WI38 (cell line): ENCODE data around the gene SNUPN.
A peak's percentile ranks its signal among the peaks of the same experiment; 100 is the strongest.

Experiments used
- H3K4me3 ChIP-seq: 2 replicates; pipeline ENCODE4 v1.5.1; 2011; ENCODE audit warnings: low read depth, mild to moderate bottlenecking, control low read depth, low read length
- TF ChIP-seq, protein P1 (sequence below): IDR thresholded peaks from 2 replicates; pipeline ENCODE4 v1.5.1; 2012; ENCODE audit warnings: low read depth, mild to moderate bottlenecking, control low read depth, low read length

SNUPN gene

GRCh38 chr15:75622505-75622904 lies 3.0 kb downstream of the SNUPN start:
- TF ChIP-seq, protein P1, sequence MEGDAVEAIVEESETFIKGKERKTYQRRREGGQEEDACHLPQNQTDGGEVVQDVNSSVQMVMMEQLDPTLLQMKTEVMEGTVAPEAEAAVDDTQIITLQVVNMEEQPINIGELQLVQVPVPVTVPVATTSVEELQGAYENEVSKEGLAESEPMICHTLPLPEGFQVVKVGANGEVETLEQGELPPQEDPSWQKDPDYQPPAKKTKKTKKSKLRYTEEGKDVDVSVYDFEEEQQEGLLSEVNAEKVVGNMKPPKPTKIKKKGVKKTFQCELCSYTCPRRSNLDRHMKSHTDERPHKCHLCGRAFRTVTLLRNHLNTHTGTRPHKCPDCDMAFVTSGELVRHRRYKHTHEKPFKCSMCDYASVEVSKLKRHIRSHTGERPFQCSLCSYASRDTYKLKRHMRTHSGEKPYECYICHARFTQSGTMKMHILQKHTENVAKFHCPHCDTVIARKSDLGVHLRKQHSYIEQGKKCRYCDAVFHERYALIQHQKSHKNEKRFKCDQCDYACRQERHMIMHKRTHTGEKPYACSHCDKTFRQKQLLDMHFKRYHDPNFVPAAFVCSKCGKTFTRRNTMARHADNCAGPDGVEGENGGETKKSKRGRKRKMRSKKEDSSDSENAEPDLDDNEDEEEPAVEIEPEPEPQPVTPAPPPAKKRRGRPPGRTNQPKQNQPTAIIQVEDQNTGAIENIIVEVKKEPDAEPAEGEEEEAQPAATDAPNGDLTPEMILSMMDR, result no peak
- H3K4me3 ChIP-seq, result no peak overlapping the region

DNA sequence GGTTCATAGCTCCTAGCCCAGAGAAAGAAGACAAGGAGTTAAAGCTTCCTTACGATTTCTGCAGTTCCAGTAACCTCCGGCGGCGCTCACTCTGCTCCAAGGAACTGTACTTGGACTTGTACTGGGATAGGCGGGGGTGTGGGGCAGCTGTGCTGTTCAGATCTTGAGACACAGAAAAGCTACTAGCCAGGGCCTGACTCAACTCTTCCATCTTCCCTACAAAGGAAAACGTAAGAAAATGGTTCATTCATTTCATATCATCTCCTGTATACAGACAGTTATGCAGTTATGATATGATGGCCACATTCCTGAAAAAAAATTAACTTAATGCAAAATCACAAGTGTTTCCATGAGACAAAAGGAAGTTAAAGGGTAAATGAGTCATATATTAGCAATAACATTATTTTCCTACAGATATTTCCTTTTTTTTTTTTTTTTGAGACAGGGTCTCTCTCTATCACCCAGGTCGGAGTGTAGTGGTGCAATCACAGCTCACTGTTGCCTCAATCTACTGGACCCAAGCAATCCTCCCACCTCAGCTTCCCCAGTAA lies 4.6 kb downstream of the SNUPN start:
- TF ChIP-seq, protein P1, result 0 out of 2 replicates have a peak, but pooled peaks have one; percentile 7
- peak overlapping the region; percentile 36 for H3K4me3 ChIP-seq

- TF ChIP-seq, protein P1, result no peak
- peak overlapping the region; percentile 36 for H3K4me3 ChIP-seq
Measured at GRCh38 chr15:75620058-75620820, 5.3 kb downstream of the SNUPN start.

DNA sequence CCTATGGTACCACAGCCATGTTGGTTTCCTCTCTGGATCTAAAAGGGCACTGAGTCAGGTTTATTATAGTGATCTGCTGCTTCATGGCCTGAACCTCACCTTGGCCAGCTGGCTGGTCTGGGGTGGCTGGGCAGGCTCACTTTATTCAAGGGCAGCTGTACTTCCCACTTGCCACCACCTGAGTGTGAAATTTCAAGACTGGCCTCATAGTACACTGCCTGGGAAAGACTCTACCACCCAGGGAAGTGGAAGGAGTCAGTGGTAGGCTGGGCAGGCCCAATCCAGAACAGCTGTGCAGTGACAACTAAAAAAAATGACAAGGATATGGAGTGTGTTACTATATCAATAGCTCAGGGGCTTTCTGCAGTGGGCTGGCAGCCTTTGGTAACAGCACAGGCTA lies 8.8 kb downstream of the SNUPN start:
- TF ChIP-seq, protein P1, result no peak
- H3K4me3 ChIP-seq, result no peak overlapping the region

- TF ChIP-seq, protein P1, result no peak
- no peak overlapping the region for H3K4me3 ChIP-seq
Measured at GRCh38 chr15:75606711-75607699, 18.5 kb downstream of the SNUPN start.

DNA sequence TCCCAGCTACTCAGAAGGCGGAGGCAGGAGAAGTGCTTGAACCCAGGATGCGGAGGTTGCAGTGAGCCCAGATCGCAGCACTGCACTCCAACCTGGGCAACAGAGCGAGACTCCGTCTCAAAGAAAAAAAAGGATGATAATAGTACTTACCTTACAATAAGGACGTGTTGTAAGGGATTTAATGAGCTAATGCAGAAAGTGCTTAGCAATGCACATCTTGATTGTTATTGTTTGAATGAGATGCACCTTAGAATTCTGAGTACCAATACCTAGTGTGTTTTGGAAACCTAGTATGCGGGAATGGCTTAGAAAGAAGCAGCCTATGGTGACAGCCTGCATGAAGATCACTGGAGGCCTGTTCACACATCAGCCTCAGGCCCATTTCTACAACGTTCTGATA lies 19.5 kb downstream of the SNUPN start:
- no peak overlapping the region for H3K4me3 ChIP-seq
- TF ChIP-seq, protein P1, result no peak
